Eye (tissue), 1 donor: ENCODE results near the gene GGTLC2.

ENCODE experiments used
- DNase-seq: peaks from one replicate; pipeline ENCODE4 v3.0.0-alpha.2; 2015

Gene GGTLC2

DNA sequence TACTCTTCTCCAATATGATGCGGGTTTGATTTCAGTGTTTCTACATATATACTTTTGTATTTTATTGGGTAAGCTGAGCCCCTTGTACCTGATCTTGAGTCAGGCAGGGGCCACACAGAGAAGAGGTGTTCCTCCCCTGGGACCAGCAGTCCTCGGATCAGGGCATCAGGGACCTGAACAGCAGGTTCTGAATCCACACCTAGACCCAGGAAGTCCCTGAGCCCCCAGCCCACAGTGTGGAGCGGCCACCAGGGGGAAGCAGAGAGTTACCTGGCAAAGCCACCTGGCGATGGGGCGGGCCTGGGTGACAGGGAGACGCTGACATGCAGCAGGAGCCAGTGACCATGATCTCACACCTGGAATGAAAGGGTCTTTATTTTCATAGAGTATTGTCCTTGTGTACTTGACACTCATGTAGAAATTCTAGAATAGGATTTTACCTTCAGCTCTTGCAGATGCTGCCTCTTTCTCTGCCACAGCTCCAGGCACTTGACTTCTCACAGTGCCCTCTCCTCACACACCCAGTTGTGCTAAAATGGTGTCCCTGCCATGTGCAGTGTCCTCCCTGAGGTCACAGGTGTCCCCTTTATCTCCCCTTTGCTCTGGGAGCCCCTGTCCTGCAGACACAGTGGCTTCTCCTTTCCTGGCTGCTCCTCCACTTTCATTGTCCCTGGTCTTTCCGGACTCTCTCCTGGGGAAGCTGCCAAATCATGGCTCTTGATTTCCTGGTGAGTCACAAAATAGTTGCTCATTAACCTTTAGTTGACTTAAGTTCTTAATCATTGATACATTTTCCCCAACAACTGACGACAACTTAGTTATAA is 48.5 kb downstream of the GGTLC2 start:
- peak; percentile 44 for DNase-seq

DNA sequence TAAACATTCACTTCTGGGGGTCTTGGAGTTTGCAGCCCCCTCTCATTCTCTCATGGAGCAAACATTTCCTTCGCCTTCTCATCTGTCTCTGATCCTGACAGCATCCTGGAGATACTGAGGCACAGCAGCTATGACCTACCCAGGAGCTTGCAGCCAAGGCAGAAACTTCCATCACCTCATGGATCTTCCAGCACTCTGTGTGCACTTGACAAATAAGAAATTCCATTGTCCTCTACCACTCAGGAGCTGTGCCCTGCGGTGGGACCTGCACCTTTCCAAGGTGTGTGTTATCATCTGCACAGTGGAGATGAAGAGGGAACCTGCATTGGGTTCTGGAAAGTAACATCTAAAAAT is 49.1 kb downstream of the GGTLC2 start:
- DNase-seq, result no peak

DNA sequence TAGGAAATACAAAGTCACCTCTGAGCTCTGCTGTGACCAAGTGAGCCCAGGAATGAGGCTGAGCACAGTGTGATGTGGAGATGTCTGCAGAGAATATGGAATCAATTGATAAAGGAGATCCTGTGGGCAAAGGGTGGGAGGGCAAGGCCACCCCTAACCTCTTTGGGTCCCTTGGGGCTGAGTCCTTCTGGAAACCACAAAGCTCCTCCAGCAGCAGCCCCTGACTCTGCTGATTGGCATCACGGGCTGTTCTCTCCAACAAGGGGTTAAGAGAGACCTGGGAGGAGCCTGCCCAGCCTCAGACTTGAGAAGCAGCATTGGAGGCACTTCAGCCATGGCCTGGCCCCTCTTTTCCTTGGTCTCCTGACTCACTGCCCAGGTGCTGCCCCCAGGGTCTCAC is 49.7 kb downstream of the GGTLC2 start:
- DNase-seq, result no peak

DNA sequence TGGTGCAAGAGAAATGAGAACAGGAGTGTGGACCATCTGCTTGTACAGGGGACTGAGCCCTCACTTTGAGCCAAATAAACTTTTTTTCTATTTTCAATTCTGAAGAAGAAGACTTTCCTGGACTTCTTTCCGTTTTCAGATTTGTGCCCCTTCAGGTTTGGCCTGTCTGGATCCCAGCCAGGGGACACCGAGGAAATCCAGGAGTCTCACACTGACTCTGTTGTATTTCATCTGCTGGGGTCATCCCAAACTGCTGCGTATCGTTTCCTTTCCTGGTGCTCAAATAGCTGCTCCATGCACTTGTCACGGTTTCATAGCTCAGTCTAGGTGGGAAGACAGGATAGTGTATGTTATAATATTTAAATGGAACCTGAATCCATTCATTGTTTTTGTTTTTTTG is 51.7 kb downstream of the GGTLC2 start:
- DNase-seq, result no peak
